Right lobe of liver (tissue), 6 donors: ENCODE data around the gene PPP1R1C. TPM values are rescaled to one million over a fixed set of nuclear protein-coding genes. Genes with fewer than 3 reads are reported as not detected.

Experiments
- ATAC-seq, 4 donors: fragments of 200-7000 bp; cut with Tn5 transposase; one replicate each; pipeline ENCODE4 v1.9.1; 2020; ENCODE audit warnings: mild to moderate bottlenecking in 4 of 4, moderate library complexity in 4 of 4
- DNase-seq, 3 donors: peaks; one replicate each; pipeline ENCODE4 v3.0.0-alpha.2; 2020
- H3K27ac ChIP-seq, 3 donors: fragments of 200-600 bp; one replicate each; pipeline ENCODE4 v1.8.0; 2022
- H3K27me3 ChIP-seq, 2 donors: fragments of 200-600 bp; one replicate each; pipeline ENCODE4 v1.8.0; 2022
- H3K36me3 ChIP-seq, 4 donors: fragments of 200-600 bp; sonication (generic) in 1 of 4; one replicate each; pipeline versions ENCODE4 v1.5.1 to v1.8.0; 2017 to 2022; ENCODE audit warnings: control low read depth in 1 of 4
- H3K4me1 ChIP-seq, 4 donors: fragments of 200-600 bp; sonication (generic) in 1 of 4; one replicate each; pipeline versions ENCODE4 v1.5.1 to v1.8.0; 2017 to 2022; ENCODE audit warnings: control low read depth in 1 of 4
- H3K4me3 ChIP-seq, 3 donors: fragments of 200-600 bp; one replicate each; pipeline ENCODE4 v1.8.0; 2022
- H3K9me3 ChIP-seq, 4 donors: fragments of 200-600 bp; sonication (generic) in 1 of 4; one replicate each; pipeline versions ENCODE4 v1.5.1 to v1.8.0; 2017 to 2022; ENCODE audit warnings: control low read depth in 1 of 4
- POLR2A ChIP-seq: fragments of 450-650 bp; IDR thresholded peaks from one replicate; pipeline ENCODE4 v1.6.1; 2017; ENCODE audit warnings: antibody characterized with exemption, mild to moderate bottlenecking
- WGBS: methylation state at CpG from one replicate; pipeline ENCODE4 v1.1.6; 2018; ENCODE audit warnings: low coverage, low lambda C conversion rate; ENCODE audit not compliant: insufficient coverage; ENCODE audit errors: missing lambda C conversion rate; 5-methylcytosine and 5-hydroxymethylcytosine counted together
- intact Hi-C, 2 donors: fragments of 100-400 bp; cut with DNase I; formaldehyde crosslinking; loops; one replicate each; pipeline versions ENCODE4 v1.11.2 to v1.14.1; 2022
- total RNA-seq, 6 experiments: library from RNA; depleted of rRNA in 2 of 6; stranded (reverse); fragments of >200 nt in 2 of 6; fragmentation: NEBNext Ultra II Directional in 3 of 6; extraction: Animal tissue kit (Norgen Biotek cat#: 25700) in 3 of 6; gene quantifications; one replicate each; pipeline versions ENCODE4 v1.1.0 to v1.2.4, GENCODE V29; 2016 to 2023
- TF ChIP-seq, protein P1 (sequence below), 4 donors: fragments of 200-600 bp in 3 of 4; fragments of 450-650 bp in 1 of 4; IDR thresholded peaks; one replicate each; pipeline versions ENCODE4 v1.5.1 to v1.8.0; 2016 to 2022; ENCODE audit warnings: antibody characterized with exemption in 4 of 4, mild to moderate bottlenecking in 2 of 4
- donor health status: DM: no; HTN: yes; CAD: no.
- donor health status: DM: no; HTN: no; CAD: no.
- donor health status: DM: no; HTN: no; CAD: no.
- donor health status: DM: no; HTN: yes; CAD: no.
- donor health status: DM: no; HTN: yes; CAD: no.

Gene PPP1R1C
- total RNA-seq, 6 experiments from 2014 or later = 1.8 to 22.2 (median 8.8) TPM

- Histone ChIP-seq H3K4me1 (peaks cover 0 to 9% (median 0%) of the 10 kb centered on the region in 4 donors), H3K4me3 (no peak overlapping the region), H3K36me3 (no peaks in the 10 kb centered on the region), H3K27me3 (no peaks in the 10 kb centered on the region), H3K9me3 (no peaks in the 10 kb centered on the region), H3K27ac (no peak overlapping the region)
- no peak for ATAC-seq
- intact Hi-C loops = no loop called here
- TF ChIP-seq, protein P1, sequence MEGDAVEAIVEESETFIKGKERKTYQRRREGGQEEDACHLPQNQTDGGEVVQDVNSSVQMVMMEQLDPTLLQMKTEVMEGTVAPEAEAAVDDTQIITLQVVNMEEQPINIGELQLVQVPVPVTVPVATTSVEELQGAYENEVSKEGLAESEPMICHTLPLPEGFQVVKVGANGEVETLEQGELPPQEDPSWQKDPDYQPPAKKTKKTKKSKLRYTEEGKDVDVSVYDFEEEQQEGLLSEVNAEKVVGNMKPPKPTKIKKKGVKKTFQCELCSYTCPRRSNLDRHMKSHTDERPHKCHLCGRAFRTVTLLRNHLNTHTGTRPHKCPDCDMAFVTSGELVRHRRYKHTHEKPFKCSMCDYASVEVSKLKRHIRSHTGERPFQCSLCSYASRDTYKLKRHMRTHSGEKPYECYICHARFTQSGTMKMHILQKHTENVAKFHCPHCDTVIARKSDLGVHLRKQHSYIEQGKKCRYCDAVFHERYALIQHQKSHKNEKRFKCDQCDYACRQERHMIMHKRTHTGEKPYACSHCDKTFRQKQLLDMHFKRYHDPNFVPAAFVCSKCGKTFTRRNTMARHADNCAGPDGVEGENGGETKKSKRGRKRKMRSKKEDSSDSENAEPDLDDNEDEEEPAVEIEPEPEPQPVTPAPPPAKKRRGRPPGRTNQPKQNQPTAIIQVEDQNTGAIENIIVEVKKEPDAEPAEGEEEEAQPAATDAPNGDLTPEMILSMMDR (IDR thresholded peaks at IDR 0.05) = no peak
- no peak for TF ChIP-seq POLR2A
- no peak for DNase-seq
- 85% methylated on average over 2 of the region's 2 CpGs for WGBS
Measured at GRCh38 chr2:182080493-182080892, 94.8 kb downstream of the PPP1R1C start.

DNA sequence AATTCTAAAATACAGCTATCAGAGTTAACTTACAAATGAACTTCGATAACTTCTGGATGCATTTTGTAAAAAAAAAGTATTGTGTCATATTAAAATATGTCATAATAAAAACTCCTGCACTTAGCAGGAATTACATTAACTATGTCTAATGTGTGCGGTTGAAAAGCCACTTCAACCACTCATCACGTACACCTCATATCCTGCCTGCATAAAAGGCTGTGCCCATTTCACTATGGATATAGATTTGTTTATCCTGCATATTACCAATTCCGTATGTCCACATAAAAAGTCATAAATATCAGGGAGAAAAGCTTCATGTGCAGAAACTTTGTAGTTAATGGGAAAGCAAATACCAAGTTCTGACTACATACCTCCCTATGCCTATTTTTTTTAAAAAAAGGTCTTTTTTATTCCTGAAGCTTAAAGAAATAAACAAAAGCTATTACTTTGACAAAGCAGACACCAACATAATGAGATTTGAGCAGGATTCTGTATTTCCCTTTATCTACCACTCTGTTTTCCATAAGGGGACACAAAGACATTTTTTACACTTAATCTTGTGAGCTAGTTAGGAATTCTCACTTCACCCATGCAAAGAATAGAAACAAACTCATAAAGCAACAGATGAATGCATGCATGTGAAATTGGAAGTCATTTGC, 96.1 kb downstream of the PPP1R1C start:
- peaks cover 0 to 8% (median 0%) of the 10 kb centered on the region in 4 donors for H3K4me1 ChIP-seq
- intact Hi-C loops = no loop called here
- TF ChIP-seq, protein P1 (IDR thresholded peaks at IDR 0.05) = no peak
- no peak for TF ChIP-seq POLR2A
- ATAC-seq (no peak), DNase-seq (no peak)
- 65% methylated on average over 4 of the region's 4 CpGs for WGBS
- no peak overlapping the region for H3K27ac ChIP-seq
- H3K4me3 ChIP-seq = no peak overlapping the region
- H3K36me3 ChIP-seq = no peaks in the 10 kb centered on the region
- no peaks in the 10 kb centered on the region for H3K27me3 ChIP-seq
- no peaks in the 10 kb centered on the region for H3K9me3 ChIP-seq

- WGBS = 90% methylated on average over 3 of the region's 3 CpGs
- ATAC-seq (no peak), DNase-seq (no peak)
- no peak for TF ChIP-seq POLR2A
- TF ChIP-seq, protein P1 (IDR thresholded peaks at IDR 0.05) = no peak
- Histone ChIP-seq H3K4me1 (no peaks in the 10 kb centered on the region), H3K4me3 (no peak overlapping the region), H3K36me3 (no peaks in the 10 kb centered on the region), H3K9me3 (no peaks in the 10 kb centered on the region), H3K27ac (no peak overlapping the region), H3K27me3 (no peaks in the 10 kb centered on the region)
- intact Hi-C loops = no loop called here
Measured at GRCh38 chr2:182088681-182089320, 103.1 kb downstream of the PPP1R1C start.

DNA sequence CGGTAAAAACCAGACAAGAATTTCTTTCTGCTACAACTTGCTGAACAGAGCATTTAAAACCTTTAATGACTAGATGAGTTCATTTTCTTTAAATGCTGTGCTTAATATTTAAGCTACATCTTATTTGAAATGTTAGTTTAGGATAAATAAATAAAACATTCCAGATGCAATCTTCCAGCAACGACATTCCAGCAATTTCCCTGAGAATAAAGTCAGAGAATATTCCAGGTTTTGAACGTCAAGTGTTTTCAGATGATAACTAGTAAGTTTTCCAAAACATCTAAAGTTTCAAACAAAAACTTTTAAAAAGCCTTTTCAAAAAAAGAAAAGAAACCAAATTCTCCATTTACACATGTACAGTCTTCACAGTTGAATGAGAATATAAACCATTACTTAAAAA, 104.8 kb downstream of the PPP1R1C start:
- Histone ChIP-seq H3K9me3 (no peaks in the 10 kb centered on the region), H3K4me3 (no peak overlapping the region), H3K27ac (no peak overlapping the region), H3K4me1 (no peaks in the 10 kb centered on the region), H3K36me3 (no peaks in the 10 kb centered on the region), H3K27me3 (no peaks in the 10 kb centered on the region)
- DNase-seq (no peak), ATAC-seq (no peak)
- WGBS = 70% methylated on average over 3 of the region's 3 CpGs
- TF ChIP-seq, protein P1 (IDR thresholded peaks at IDR 0.05) = no peak
- TF ChIP-seq POLR2A = no peak
- intact Hi-C loops = no loop called here
